ENCODE measurements around the gene C10orf90. TPM values are rescaled to one million over a fixed set of nuclear protein-coding genes. Genes with fewer than 3 reads are reported as not detected.

Gene C10orf90
- total RNA-seq, 1 donor from 2014 or later, result under 0.01 TPM

DNA sequence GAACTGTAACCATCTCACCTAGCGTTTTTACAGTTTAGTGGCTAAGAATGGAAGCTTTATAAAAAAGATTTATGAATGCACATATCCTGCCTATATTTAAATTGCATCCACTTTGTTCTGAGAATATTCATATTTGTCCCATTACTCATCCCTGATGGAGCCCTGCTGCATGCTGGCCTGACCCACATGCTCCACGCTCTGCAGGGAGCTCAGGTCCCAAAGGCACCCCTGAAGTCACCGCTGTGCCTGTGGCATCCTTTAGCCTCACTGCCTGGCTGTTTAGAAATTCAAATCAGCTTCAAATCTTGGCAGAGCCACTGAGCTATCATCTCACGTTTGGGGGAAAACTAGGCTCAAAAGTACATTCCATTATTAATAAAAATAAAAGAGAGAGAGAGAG lies 24.4 kb downstream of the C10orf90 start:
- Histone ChIP-seq H3K9ac (ENCODE audit: low read depth in 1 of 3, low read length in 3 of 3) (no peak overlapping the region), H3K27me3 (ENCODE audit: control insufficient read depth in 3 of 3, insufficient read depth in 3 of 3, low read length in 3 of 3) (no peaks in the 10 kb centered on the region), H3K36me3 (ENCODE audit: control insufficient read depth in 3 of 3, insufficient read depth in 3 of 3, low read length in 3 of 3) (no peaks in the 10 kb centered on the region), H3K4me3 (ENCODE audit: low read length in 3 of 3) (no peak overlapping the region), H3K27ac (ENCODE audit: low read depth, low read length) (no peak overlapping the region), H3K4me1 (ENCODE audit: control insufficient read depth in 3 of 3, insufficient read depth in 3 of 3, low read length in 3 of 3) (no peaks in the 10 kb centered on the region), H3K9me3 (ENCODE audit: control insufficient read depth in 3 of 3, low read length in 3 of 3) (no peaks in the 10 kb centered on the region)

DNA sequence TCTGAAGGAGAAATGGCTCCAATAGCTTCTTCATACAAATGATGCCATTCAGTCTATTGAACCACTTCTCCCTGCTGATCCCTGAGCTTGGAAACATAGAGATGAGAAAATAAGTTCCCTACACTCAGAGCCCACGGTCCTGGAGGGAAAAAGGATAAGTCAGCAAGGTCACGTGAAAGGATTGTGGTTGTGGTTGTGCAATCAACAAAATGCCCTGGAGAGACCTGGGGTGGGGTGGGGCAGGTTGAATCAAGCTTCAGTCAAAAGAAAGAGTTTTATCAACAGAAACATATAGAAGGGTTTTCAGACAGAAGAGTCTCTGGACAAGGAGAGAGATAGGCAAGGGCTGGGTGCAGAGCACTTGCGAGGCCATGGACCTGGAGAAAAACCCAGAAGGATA lies 30.1 kb downstream of the C10orf90 start:
- Histone ChIP-seq H3K9me3 (ENCODE audit: control insufficient read depth in 3 of 3, low read length in 3 of 3) (no peaks in the 10 kb centered on the region), H3K27ac (ENCODE audit: low read depth, low read length) (no peak overlapping the region), H3K4me1 (ENCODE audit: control insufficient read depth in 3 of 3, insufficient read depth in 3 of 3, low read length in 3 of 3) (peaks cover 0 to 4% (median 0%) of the 10 kb centered on the region in 3 donors), H3K4me3 (ENCODE audit: low read length in 3 of 3) (no peak overlapping the region), H3K9ac (ENCODE audit: low read depth in 1 of 3, low read length in 3 of 3) (no peak overlapping the region), H3K36me3 (ENCODE audit: control insufficient read depth in 3 of 3, insufficient read depth in 3 of 3, low read length in 3 of 3) (no peaks in the 10 kb centered on the region), H3K27me3 (ENCODE audit: control insufficient read depth in 3 of 3, insufficient read depth in 3 of 3, low read length in 3 of 3) (no peaks in the 10 kb centered on the region)

DNA sequence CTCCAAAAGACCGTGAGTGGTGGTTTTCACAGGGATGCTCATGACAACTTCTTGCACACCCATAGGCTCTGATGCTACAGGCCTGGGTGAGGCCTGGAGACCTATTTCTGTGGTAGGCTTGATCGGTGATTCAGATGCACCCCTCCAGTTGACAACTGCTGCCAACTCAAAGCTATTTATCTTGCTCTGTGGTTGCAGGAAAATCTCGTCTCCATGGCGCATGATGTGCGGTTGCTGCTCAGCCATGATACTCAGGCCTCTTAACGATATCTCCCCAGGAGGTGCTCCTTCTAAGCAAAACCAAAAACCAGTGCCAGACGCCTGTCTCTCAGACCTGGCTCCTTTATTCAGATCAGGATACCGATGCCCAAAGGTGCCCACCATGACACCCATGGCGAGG lies 31.4 kb downstream of the C10orf90 start:
- Histone ChIP-seq H3K4me3 (ENCODE audit: low read length in 3 of 3) (no peak overlapping the region), H3K27ac (ENCODE audit: low read depth, low read length) (no peak overlapping the region), H3K36me3 (ENCODE audit: control insufficient read depth in 3 of 3, insufficient read depth in 3 of 3, low read length in 3 of 3) (no peaks in the 10 kb centered on the region), H3K9ac (ENCODE audit: low read depth in 1 of 3, low read length in 3 of 3) (no peak overlapping the region), H3K27me3 (ENCODE audit: control insufficient read depth in 3 of 3, insufficient read depth in 3 of 3, low read length in 3 of 3) (no peaks in the 10 kb centered on the region), H3K4me1 (ENCODE audit: control insufficient read depth in 3 of 3, insufficient read depth in 3 of 3, low read length in 3 of 3) (peaks cover 0 to 4% (median 0%) of the 10 kb centered on the region in 3 donors), H3K9me3 (ENCODE audit: control insufficient read depth in 3 of 3, low read length in 3 of 3) (no peaks in the 10 kb centered on the region)

- Histone ChIP-seq H3K4me1 (ENCODE audit: control insufficient read depth in 3 of 3, insufficient read depth in 3 of 3, low read length in 3 of 3) (peaks cover 0 to 4% (median 0%) of the 10 kb centered on the region in 3 donors), H3K36me3 (ENCODE audit: control insufficient read depth in 3 of 3, insufficient read depth in 3 of 3, low read length in 3 of 3) (no peaks in the 10 kb centered on the region), H3K4me3 (ENCODE audit: low read length in 3 of 3) (no peak overlapping the region), H3K27ac (ENCODE audit: low read depth, low read length) (no peak overlapping the region), H3K9ac (ENCODE audit: low read depth in 1 of 3, low read length in 3 of 3) (no peak overlapping the region), H3K9me3 (ENCODE audit: control insufficient read depth in 3 of 3, low read length in 3 of 3) (no peaks in the 10 kb centered on the region), H3K27me3 (ENCODE audit: control insufficient read depth in 3 of 3, insufficient read depth in 3 of 3, low read length in 3 of 3) (no peaks in the 10 kb centered on the region)
These were observed 32.0 kb downstream of the C10orf90 start for GRCh38 chr10:126638542-126638941.

DNA sequence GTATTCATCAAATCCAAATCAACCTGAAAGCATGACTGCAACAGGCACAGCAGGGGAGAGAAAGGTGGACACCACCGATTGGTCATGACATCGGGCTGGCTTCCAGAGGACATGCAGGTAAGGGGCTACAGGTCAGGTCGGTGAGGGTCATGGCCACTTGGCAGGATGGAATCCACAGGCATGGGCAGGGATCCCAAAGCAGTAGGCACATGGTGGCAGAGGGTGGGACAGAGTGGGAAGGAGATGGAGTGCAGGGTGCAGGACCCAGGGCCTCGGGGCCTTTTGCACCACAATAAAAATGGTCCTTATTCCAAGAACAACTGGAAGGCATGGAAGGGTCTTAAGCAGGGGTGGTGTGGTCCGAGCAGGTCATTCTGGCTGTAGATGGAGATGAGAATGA lies 33.0 kb downstream of the C10orf90 start:
- no peaks in the 10 kb centered on the region for H3K27me3 ChIP-seq (ENCODE audit: control insufficient read depth in 3 of 3, insufficient read depth in 3 of 3, low read length in 3 of 3)
- H3K4me3 ChIP-seq (ENCODE audit: low read length in 3 of 3), result no peak overlapping the region
- H3K9me3 ChIP-seq (ENCODE audit: control insufficient read depth in 3 of 3, low read length in 3 of 3), result no peaks in the 10 kb centered on the region
- H3K4me1 ChIP-seq (ENCODE audit: control insufficient read depth in 3 of 3, insufficient read depth in 3 of 3, low read length in 3 of 3), result peaks cover 0 to 4% (median 0%) of the 10 kb centered on the region in 3 donors
- no peak overlapping the region for H3K27ac ChIP-seq (ENCODE audit: low read depth, low read length)
- no peaks in the 10 kb centered on the region for H3K36me3 ChIP-seq (ENCODE audit: control insufficient read depth in 3 of 3, insufficient read depth in 3 of 3, low read length in 3 of 3)
- no peak overlapping the region for H3K9ac ChIP-seq (ENCODE audit: low read depth in 1 of 3, low read length in 3 of 3)

GRCh38 chr10:126634911-126635310 lies 35.6 kb downstream of the C10orf90 start:
- H3K27ac ChIP-seq (ENCODE audit: low read depth, low read length), result no peak overlapping the region
- no peak overlapping the region for H3K4me3 ChIP-seq (ENCODE audit: low read length in 3 of 3)
- no peak overlapping the region for H3K9ac ChIP-seq (ENCODE audit: low read depth in 1 of 3, low read length in 3 of 3)
- no peaks in the 10 kb centered on the region for H3K9me3 ChIP-seq (ENCODE audit: control insufficient read depth in 3 of 3, low read length in 3 of 3)
- no peaks in the 10 kb centered on the region for H3K36me3 ChIP-seq (ENCODE audit: control insufficient read depth in 3 of 3, insufficient read depth in 3 of 3, low read length in 3 of 3)
- no peaks in the 10 kb centered on the region for H3K27me3 ChIP-seq (ENCODE audit: control insufficient read depth in 3 of 3, insufficient read depth in 3 of 3, low read length in 3 of 3)
- no peaks in the 10 kb centered on the region for H3K4me1 ChIP-seq (ENCODE audit: control insufficient read depth in 3 of 3, insufficient read depth in 3 of 3, low read length in 3 of 3)

- H3K4me3 ChIP-seq (ENCODE audit: low read length in 3 of 3), result no peak overlapping the region
- H3K36me3 ChIP-seq (ENCODE audit: control insufficient read depth in 3 of 3, insufficient read depth in 3 of 3, low read length in 3 of 3), result no peaks in the 10 kb centered on the region
- H3K9ac ChIP-seq (ENCODE audit: low read depth in 1 of 3, low read length in 3 of 3), result no peak overlapping the region
- H3K27me3 ChIP-seq (ENCODE audit: control insufficient read depth in 3 of 3, insufficient read depth in 3 of 3, low read length in 3 of 3), result no peaks in the 10 kb centered on the region
- H3K9me3 ChIP-seq (ENCODE audit: control insufficient read depth in 3 of 3, low read length in 3 of 3), result no peaks in the 10 kb centered on the region
- no peaks in the 10 kb centered on the region for H3K4me1 ChIP-seq (ENCODE audit: control insufficient read depth in 3 of 3, insufficient read depth in 3 of 3, low read length in 3 of 3)
- H3K27ac ChIP-seq (ENCODE audit: low read depth, low read length), result no peak overlapping the region
These were observed 36.1 kb downstream of the C10orf90 start for GRCh38 chr10:126634347-126634746.

GRCh38 chr10:126632705-126633104 lies 37.8 kb downstream of the C10orf90 start:
- H3K9me3 ChIP-seq (ENCODE audit: control insufficient read depth in 3 of 3, low read length in 3 of 3), result no peaks in the 10 kb centered on the region
- no peaks in the 10 kb centered on the region for H3K4me1 ChIP-seq (ENCODE audit: control insufficient read depth in 3 of 3, insufficient read depth in 3 of 3, low read length in 3 of 3)
- no peak overlapping the region for H3K27ac ChIP-seq (ENCODE audit: low read depth, low read length)
- H3K36me3 ChIP-seq (ENCODE audit: control insufficient read depth in 3 of 3, insufficient read depth in 3 of 3, low read length in 3 of 3), result no peaks in the 10 kb centered on the region
- no peaks in the 10 kb centered on the region for H3K27me3 ChIP-seq (ENCODE audit: control insufficient read depth in 3 of 3, insufficient read depth in 3 of 3, low read length in 3 of 3)
- no peak overlapping the region for H3K9ac ChIP-seq (ENCODE audit: low read depth in 1 of 3, low read length in 3 of 3)
- no peak overlapping the region for H3K4me3 ChIP-seq (ENCODE audit: low read length in 3 of 3)

GRCh38 chr10:126629925-126630624 lies 40.4 kb downstream of the C10orf90 start:
- no peaks in the 10 kb centered on the region for H3K27me3 ChIP-seq (ENCODE audit: control insufficient read depth in 3 of 3, insufficient read depth in 3 of 3, low read length in 3 of 3)
- no peak overlapping the region for H3K27ac ChIP-seq (ENCODE audit: low read depth, low read length)
- H3K9ac ChIP-seq (ENCODE audit: low read depth in 1 of 3, low read length in 3 of 3), result no peak overlapping the region
- H3K36me3 ChIP-seq (ENCODE audit: control insufficient read depth in 3 of 3, insufficient read depth in 3 of 3, low read length in 3 of 3), result no peaks in the 10 kb centered on the region
- H3K9me3 ChIP-seq (ENCODE audit: control insufficient read depth in 3 of 3, low read length in 3 of 3), result no peaks in the 10 kb centered on the region
- H3K4me1 ChIP-seq (ENCODE audit: control insufficient read depth in 3 of 3, insufficient read depth in 3 of 3, low read length in 3 of 3), result no peaks in the 10 kb centered on the region
- no peak overlapping the region for H3K4me3 ChIP-seq (ENCODE audit: low read length in 3 of 3)

DNA sequence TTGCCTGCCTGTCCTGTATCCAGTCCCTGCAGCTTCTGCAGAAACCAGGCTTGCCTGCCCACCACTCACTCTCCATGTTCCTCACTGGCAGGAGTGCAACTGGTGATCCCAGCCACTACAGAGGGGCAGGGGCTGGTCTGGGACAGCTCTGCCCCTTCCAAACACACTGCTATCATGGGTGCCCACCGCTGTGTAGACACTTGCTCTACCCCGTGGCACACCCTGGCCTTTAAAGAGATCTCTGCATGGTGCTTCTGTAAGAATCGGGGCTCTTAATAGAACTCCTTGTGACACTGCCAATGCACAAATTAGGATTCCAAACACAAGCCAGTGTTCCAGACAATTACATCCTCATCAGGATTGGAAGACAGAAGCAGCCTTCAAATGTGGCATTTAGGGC lies 41.7 kb downstream of the C10orf90 start:
- H3K27ac ChIP-seq (ENCODE audit: low read depth, low read length), result no peak overlapping the region
- H3K4me1 ChIP-seq (ENCODE audit: control insufficient read depth in 3 of 3, insufficient read depth in 3 of 3, low read length in 3 of 3), result no peaks in the 10 kb centered on the region
- H3K9ac ChIP-seq (ENCODE audit: low read depth in 1 of 3, low read length in 3 of 3), result no peak overlapping the region
- no peaks in the 10 kb centered on the region for H3K27me3 ChIP-seq (ENCODE audit: control insufficient read depth in 3 of 3, insufficient read depth in 3 of 3, low read length in 3 of 3)
- no peak overlapping the region for H3K4me3 ChIP-seq (ENCODE audit: low read length in 3 of 3)
- no peaks in the 10 kb centered on the region for H3K36me3 ChIP-seq (ENCODE audit: control insufficient read depth in 3 of 3, insufficient read depth in 3 of 3, low read length in 3 of 3)
- no peaks in the 10 kb centered on the region for H3K9me3 ChIP-seq (ENCODE audit: control insufficient read depth in 3 of 3, low read length in 3 of 3)

All from skeletal muscle tissue (tissue), 4 donors.